ENCODE measurements around the gene GALNT14.

GALNT14 gene

DNA sequence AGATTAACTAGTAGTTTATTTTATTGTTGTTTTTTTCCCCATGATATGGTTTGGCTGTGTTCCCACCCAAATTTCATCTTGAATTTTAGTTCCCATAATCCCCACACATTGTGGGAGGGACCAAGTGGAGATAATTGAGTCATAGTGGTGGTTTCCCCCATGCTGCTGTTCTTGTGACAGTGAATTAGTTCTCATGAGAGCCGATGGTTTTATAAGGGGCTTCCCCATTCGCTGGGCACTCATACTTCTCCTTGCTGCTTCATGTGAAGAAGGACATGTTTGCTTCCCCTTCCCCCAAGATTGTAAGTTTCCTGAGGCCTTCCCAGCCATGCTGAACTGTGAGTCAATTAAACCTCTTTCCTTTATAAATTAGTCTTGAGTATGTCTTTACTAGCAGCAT, 36.5 kb downstream of the GALNT14 start:
- TF ChIP-seq, protein P1, sequence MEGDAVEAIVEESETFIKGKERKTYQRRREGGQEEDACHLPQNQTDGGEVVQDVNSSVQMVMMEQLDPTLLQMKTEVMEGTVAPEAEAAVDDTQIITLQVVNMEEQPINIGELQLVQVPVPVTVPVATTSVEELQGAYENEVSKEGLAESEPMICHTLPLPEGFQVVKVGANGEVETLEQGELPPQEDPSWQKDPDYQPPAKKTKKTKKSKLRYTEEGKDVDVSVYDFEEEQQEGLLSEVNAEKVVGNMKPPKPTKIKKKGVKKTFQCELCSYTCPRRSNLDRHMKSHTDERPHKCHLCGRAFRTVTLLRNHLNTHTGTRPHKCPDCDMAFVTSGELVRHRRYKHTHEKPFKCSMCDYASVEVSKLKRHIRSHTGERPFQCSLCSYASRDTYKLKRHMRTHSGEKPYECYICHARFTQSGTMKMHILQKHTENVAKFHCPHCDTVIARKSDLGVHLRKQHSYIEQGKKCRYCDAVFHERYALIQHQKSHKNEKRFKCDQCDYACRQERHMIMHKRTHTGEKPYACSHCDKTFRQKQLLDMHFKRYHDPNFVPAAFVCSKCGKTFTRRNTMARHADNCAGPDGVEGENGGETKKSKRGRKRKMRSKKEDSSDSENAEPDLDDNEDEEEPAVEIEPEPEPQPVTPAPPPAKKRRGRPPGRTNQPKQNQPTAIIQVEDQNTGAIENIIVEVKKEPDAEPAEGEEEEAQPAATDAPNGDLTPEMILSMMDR (conservative IDR thresholded peaks at IDR 0.05; ENCODE audit: low read depth), result no peak
- CTCF ChIA-PET, result no interaction called here
- POLR2A ChIA-PET (ENCODE audit: low non-redundant PET), result no interaction called here

DNA sequence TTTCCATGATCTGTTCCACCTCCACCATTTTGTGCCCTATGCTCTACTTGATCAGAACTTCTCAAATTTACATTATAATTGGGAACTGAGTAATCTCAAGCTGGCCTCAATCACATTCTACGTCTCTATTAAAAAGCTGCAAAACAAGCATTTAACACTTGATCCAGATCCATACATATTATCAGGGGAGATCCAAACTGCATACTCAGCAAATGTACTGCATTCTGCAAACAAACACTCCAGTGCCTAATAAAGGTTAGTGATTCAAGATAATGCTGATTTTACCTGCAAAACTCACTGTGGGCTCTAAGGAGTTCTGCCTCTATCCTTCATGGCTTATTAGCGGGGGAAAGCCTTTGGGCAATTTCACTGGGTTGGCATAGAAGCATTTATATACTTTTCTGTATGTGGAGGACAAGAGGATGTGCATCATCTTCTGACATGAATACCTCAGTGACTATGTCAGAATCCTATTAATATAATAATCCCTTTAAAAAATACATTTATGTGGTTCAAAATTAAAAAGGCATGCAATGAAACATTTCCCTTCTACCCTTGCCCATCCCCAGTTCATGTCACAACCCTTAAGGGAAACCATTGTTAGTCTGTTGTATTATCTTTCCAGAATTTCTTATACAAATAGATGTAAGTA, 40.2 kb downstream of the GALNT14 start:
- POLR2A ChIA-PET (ENCODE audit: low non-redundant PET), result no interaction called here
- no peak overlapping the region for H3K27ac ChIP-seq
- TF ChIP-seq, protein P1 (conservative IDR thresholded peaks at IDR 0.05; ENCODE audit: low read depth), result no peak
- CTCF ChIA-PET, result no interaction called here
- no peak for DNase-seq (ENCODE audit: low spot score)

More for the DNA sequence above, 36.5 kb downstream of the GALNT14 start:
- DNase-seq (ENCODE audit: low spot score), result no peak
- no peak overlapping the region for H3K27ac ChIP-seq

DNA sequence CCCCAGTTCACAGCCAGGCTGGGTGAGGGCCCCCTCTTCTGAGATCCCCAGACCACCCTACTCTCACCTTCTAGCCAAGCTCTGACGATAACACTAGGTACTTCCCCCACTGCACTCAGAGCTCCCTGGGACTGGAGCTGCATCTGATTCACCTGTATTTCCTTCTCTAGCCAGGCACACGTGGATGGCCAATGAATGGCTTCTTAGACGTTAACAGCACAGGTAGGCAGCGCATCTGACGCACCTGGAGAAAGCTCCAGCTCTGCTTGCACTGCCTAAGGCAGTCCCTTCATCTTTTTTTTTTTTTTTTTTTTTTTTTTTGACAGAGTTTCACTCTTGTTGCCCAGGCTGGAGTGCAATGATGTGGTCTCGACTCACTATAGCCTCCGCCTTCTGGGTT, 48.1 kb downstream of the GALNT14 start:
- H3K27ac ChIP-seq, result no peak overlapping the region
- CTCF ChIA-PET, result interaction anchor here (1.0 kb wide), 1 partner anchor 26 kb away, joined by 3 read pairs; no protein-coding TSS in a partner anchor
- TF ChIP-seq, protein P1 (conservative IDR thresholded peaks at IDR 0.05; ENCODE audit: low read depth), result no peak
- POLR2A ChIA-PET (ENCODE audit: low non-redundant PET), result no interaction called here
- no peak for DNase-seq (ENCODE audit: low spot score)

DNA sequence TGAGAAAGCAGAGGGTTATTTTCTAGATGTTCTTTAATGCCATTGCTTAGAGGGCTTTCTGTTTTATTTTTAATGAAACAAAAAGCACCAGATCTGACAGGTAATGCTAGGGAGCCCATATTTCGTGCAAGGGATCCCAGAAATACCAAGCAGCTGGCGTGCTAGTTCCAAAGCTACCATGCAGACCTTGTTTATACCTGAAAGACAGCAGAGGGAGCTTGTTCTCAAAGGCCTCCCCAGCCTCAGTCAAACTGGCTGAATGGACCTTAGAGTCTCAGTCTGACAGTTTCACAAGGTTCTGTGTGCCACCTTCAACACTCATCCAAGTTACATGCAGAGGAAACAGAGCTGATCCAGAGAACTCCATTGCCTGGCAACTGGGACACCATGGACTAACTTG, 48.6 kb downstream of the GALNT14 start:
- ChIA-PET POLR2A (ENCODE audit: low non-redundant PET) (no interaction called here), CTCF (interaction anchor here (0.6 to 1.0 kb wide), 2 partner anchors 26 to 127 kb away, joined by 3 read pairs; no protein-coding TSS in a partner anchor)
- DNase-seq (ENCODE audit: low spot score), result no peak
- TF ChIP-seq, protein P1 (conservative IDR thresholded peaks at IDR 0.05; ENCODE audit: low read depth), result no peak
- no peak overlapping the region for H3K27ac ChIP-seq

DNA sequence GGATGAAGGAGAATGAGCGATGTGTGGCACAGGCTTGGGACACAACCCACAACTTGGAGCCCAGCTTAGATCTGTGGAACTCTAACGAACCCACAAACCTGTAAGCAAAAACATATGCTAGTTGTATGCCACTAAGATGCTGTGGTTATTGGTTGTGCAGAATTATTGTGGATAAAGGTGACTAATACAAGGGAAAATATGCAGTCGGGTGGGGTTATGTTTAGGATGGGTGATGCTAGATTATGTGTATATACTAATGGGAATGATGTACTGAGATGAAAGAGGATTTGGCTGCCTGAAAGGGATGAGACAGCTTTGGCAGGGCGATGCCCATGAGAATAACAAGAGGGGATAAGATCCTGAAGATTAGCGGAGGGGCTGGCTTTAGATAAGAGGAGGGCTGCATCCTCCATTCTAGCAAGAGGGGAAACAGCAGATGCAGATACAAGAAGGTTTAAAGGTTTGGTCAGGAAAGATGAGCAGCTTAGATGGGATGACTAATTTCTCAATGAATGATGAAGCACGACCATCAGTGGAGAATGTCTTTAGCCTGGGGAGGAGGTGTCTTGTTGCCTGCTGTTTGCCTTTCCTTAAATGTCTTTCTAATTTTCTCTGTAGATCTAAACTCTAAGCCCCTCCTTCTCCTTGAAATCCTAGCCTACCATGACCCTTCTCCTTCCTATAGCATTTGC, 49.6 kb downstream of the GALNT14 start:
- no peak overlapping the region for H3K27ac ChIP-seq
- TF ChIP-seq, protein P1 (conservative IDR thresholded peaks at IDR 0.05; ENCODE audit: low read depth), result no peak
- no peak for DNase-seq (ENCODE audit: low spot score)
- POLR2A ChIA-PET (ENCODE audit: low non-redundant PET), result no interaction called here
- CTCF ChIA-PET, result no interaction called here

DNA sequence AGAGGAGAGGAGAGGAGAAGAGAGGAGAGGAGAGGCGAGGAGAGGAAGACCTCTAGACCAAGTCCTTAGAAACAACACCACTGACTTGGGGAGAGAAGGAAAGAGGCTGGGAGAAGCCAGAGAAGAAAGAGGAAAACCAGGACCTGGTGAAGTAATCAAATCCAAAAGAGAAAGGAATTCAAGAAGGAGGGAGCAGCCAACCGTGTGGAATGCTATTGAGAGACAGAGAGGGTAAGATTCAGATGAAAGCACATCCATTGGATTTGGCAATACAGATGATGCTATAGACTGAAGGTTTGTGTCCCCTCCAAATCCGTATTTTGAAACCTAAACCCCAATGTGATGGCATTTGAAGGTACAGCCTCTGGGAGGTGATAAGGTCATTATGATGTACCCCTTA, 50.7 kb downstream of the GALNT14 start:
- ChIA-PET POLR2A (ENCODE audit: low non-redundant PET) (no interaction called here), CTCF (no interaction called here)
- TF ChIP-seq, protein P1 (conservative IDR thresholded peaks at IDR 0.05; ENCODE audit: low read depth), result no peak
- no peak overlapping the region for H3K27ac ChIP-seq
- DNase-seq (ENCODE audit: low spot score), result no peak

Measured in RWPE1 (cell line).